ENCODE results near the gene SRGAP2C.
"Not testable (repeated sequence)": the region's sequence is repeated elsewhere in the genome, so short reads cannot be mapped to it uniquely, and the experiment has no call there.

DNA sequence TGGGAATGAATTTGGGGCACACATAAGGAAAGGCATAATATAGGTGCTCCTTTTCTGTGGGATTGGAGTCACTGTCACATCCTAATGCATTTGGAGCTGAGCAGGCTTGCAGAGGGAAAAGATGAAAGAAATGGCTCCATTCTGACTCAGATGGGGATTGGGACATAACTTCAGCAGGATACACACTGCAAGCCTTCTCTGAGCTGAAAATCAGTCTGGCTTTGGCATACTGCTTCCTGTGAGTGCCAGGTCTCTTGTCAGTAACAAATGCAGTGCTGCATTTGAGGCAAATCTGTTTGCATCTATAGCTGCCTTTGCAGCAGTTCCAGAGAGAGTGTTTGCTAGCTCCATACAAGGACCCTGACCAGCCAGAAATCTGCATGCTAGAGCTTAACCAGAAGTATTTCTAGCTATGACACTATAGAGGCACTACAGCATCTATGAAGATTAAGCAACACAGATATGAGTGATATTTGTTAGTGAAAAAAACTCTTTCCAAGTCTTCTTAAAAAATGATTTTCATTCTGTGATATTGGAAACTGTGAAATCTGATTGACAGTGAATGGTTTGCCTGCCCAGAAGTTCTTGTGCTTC lies 98.9 kb downstream of the SRGAP2C start:
- TF ChIP-seq, protein P1, sequence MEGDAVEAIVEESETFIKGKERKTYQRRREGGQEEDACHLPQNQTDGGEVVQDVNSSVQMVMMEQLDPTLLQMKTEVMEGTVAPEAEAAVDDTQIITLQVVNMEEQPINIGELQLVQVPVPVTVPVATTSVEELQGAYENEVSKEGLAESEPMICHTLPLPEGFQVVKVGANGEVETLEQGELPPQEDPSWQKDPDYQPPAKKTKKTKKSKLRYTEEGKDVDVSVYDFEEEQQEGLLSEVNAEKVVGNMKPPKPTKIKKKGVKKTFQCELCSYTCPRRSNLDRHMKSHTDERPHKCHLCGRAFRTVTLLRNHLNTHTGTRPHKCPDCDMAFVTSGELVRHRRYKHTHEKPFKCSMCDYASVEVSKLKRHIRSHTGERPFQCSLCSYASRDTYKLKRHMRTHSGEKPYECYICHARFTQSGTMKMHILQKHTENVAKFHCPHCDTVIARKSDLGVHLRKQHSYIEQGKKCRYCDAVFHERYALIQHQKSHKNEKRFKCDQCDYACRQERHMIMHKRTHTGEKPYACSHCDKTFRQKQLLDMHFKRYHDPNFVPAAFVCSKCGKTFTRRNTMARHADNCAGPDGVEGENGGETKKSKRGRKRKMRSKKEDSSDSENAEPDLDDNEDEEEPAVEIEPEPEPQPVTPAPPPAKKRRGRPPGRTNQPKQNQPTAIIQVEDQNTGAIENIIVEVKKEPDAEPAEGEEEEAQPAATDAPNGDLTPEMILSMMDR (IDR thresholded peaks at IDR 0.05) = not testable (repeated sequence)
- not testable (repeated sequence) for TF ChIP-seq POLR2A, EP300, POLR2AphosphoS5 (IDR thresholded peaks at IDR 0.05)
